Esophagus muscularis mucosa (tissue), 4 donors: ENCODE data around the gene TRIM28. TPM values are rescaled to one million over a fixed set of nuclear protein-coding genes. Genes with fewer than 3 reads are reported as not detected.

Source experiments
- DNase-seq: peaks from one replicate; pipeline ENCODE4 v3.0.0-alpha.2; 2017; ENCODE audit errors: extremely low spot score
- H3K27ac ChIP-seq, 4 donors: fragments of 200-600 bp; sonication (generic); replicated peaks in 1 of 4; 1 replicate in 3 of 4; 2 replicates in 1 of 4; pipeline ENCODE4 v1.5.1; 2016 to 2019; ENCODE audit warnings: mild to moderate bottlenecking in 1 of 4
- H3K27me3 ChIP-seq, 4 donors: fragments of 200-600 bp; sonication (generic); one replicate each; pipeline versions ENCODE4 v1.5.1 to v1.6.0; 2016 to 2019
- H3K36me3 ChIP-seq, 4 donors: fragments of 200-600 bp; sonication (generic); one replicate each; pipeline ENCODE4 v1.5.1; 2016 to 2019
- H3K4me1 ChIP-seq, 4 donors: fragments of 200-600 bp; sonication (generic); one replicate each; pipeline ENCODE4 v1.5.1; 2016 to 2019
- H3K4me3 ChIP-seq, 4 donors: fragments of 200-600 bp; sonication (generic); 1 replicate in 2 of 4; 2 replicates in 2 of 4; pipeline ENCODE4 v1.5.1; 2016 to 2019; ENCODE audit warnings: mild to moderate bottlenecking in 4 of 4, moderate library complexity in 1 of 4
- H3K9me3 ChIP-seq, 4 donors: fragments of 200-600 bp; sonication (generic); 1 replicate in 3 of 4; 2 replicates in 1 of 4; pipeline ENCODE4 v1.5.1; 2016 to 2019
- EP300 ChIP-seq: sonication (generic); formaldehyde crosslinking; IDR thresholded peaks from one replicate; pipeline ENCODE4 v1.6.1; 2017; ENCODE audit warnings: antibody characterized with exemption
- POLR2A ChIP-seq: fragments of 450-650 bp; IDR thresholded peaks from one replicate; pipeline ENCODE4 v1.6.1; 2017; ENCODE audit warnings: antibody characterized with exemption, moderate library complexity, mild to moderate bottlenecking, low read depth
- POLR2AphosphoS5 ChIP-seq, 2 donors: sonication (generic); formaldehyde crosslinking; IDR thresholded peaks; one replicate each; pipeline ENCODE4 v1.6.1; 2017; ENCODE audit warnings: antibody characterized with exemption in 2 of 2
- WGBS: methylation state at CpG from one replicate; pipeline ENCODE4 v1.1.5; 2018; 5-methylcytosine and 5-hydroxymethylcytosine counted together
- intact Hi-C: fragments of 100-400 bp; cut with DNase I; formaldehyde crosslinking; loops from one replicate; pipeline ENCODE4 v1.15.1; 2023
- total RNA-seq, 4 donors: library from RNA; depleted of rRNA; stranded (reverse); fragments of >200 nt; gene quantifications; one replicate each; pipeline versions ENCODE4 v1.1.0 to v1.2.1, GENCODE V29; 2016
- TF ChIP-seq, protein P1 (sequence below), 3 experiments: fragments of 200-600 bp in 2 of 3; fragments of 450-650 bp in 1 of 3; sonication (generic) in 2 of 3; IDR thresholded peaks; one replicate each; pipeline ENCODE4 v1.5.1; 2017 to 2019; ENCODE audit warnings: antibody characterized with exemption in 3 of 3, mild to moderate bottlenecking in 2 of 3, moderate library complexity in 1 of 3

Gene TRIM28
- total RNA-seq, 4 donors from 2014 or later: 152 to 319 (median 264) TPM

- TF ChIP-seq EP300 (no peak), POLR2AphosphoS5 (IDR thresholded peaks at IDR 0.05) (no peak), POLR2A (no peak)
- TF ChIP-seq, protein P1, sequence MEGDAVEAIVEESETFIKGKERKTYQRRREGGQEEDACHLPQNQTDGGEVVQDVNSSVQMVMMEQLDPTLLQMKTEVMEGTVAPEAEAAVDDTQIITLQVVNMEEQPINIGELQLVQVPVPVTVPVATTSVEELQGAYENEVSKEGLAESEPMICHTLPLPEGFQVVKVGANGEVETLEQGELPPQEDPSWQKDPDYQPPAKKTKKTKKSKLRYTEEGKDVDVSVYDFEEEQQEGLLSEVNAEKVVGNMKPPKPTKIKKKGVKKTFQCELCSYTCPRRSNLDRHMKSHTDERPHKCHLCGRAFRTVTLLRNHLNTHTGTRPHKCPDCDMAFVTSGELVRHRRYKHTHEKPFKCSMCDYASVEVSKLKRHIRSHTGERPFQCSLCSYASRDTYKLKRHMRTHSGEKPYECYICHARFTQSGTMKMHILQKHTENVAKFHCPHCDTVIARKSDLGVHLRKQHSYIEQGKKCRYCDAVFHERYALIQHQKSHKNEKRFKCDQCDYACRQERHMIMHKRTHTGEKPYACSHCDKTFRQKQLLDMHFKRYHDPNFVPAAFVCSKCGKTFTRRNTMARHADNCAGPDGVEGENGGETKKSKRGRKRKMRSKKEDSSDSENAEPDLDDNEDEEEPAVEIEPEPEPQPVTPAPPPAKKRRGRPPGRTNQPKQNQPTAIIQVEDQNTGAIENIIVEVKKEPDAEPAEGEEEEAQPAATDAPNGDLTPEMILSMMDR (IDR thresholded peaks at IDR 0.05): no peak
- DNase-seq: no peak
- H3K36me3 ChIP-seq: peaks cover 57 to 82% (median 74%) of the 10 kb centered on the region in 4 donors
- no peaks in the 10 kb centered on the region for H3K27me3 ChIP-seq
- H3K4me3 ChIP-seq: no peak overlapping the region
- no peaks in the 10 kb centered on the region for H3K9me3 ChIP-seq
- WGBS: 87% methylated on average over 16 of the region's 20 CpGs
- no peak overlapping the region for H3K27ac ChIP-seq
- intact Hi-C loops: no loop called here
- H3K4me1 ChIP-seq: peaks cover 31 to 55% (median 43%) of the 10 kb centered on the region in 4 donors
Measured at GRCh38 chr19:58548859-58549663, 5.2 kb downstream of the TRIM28 start.

- 92% methylated on average over 11 of the region's 11 CpGs for WGBS
- Histone ChIP-seq H3K9me3 (no peaks in the 10 kb centered on the region), H3K4me1 (peaks cover 35 to 59% (median 47%) of the 10 kb centered on the region in 4 donors), H3K27ac (no peak overlapping the region), H3K4me3 (no peak overlapping the region), H3K27me3 (no peaks in the 10 kb centered on the region), H3K36me3 (peaks cover 57 to 82% (median 74%) of the 10 kb centered on the region in 4 donors)
- TF ChIP-seq POLR2AphosphoS5 (IDR thresholded peaks at IDR 0.05) (no peak), POLR2A (no peak), EP300 (no peak)
- TF ChIP-seq, protein P1 (IDR thresholded peaks at IDR 0.05): no peak
- DNase-seq: no peak
- intact Hi-C loops: no loop called here
Measured at GRCh38 chr19:58549664-58550361, 5.9 kb downstream of the TRIM28 start.

- Histone ChIP-seq H3K4me3 (no peak overlapping the region), H3K4me1 (peaks cover 34 to 57% (median 45%) of the 10 kb centered on the region in 4 donors), H3K27ac (no peak overlapping the region), H3K36me3 (peaks cover 57 to 80% (median 75%) of the 10 kb centered on the region in 4 donors), H3K27me3 (no peaks in the 10 kb centered on the region), H3K9me3 (no peaks in the 10 kb centered on the region)
- TF ChIP-seq, protein P1 (IDR thresholded peaks at IDR 0.05): no peak
- TF ChIP-seq POLR2A: no peak
- no peak for DNase-seq
- intact Hi-C loops: no loop called here
- 86% methylated on average over 8 of the region's 13 CpGs for WGBS
Measured at GRCh38 chr19:58550362-58551122, 6.7 kb downstream of the TRIM28 start.

DNA sequence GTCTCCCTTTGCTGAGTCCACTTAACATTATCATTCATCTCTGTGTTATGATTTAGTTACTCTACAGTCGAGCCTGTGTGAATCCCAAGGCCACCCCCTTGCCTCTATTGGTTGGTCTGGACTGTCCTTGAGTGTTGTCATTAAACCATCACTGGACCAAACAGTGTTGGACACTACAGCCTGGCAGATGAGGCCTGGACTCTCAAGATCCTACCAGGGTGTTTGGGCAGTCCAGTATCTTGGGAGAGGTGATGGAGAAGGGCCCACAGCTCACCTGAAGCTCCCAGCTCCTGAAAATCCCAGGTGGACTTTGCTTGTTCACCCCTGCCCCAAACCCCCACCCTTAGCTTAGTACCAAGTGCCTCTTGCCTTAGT lies 7.2 kb downstream of the TRIM28 start:
- intact Hi-C loops: no loop called here
- Histone ChIP-seq H3K36me3 (peaks cover 61 to 82% (median 77%) of the 10 kb centered on the region in 4 donors), H3K4me1 (peaks cover 34 to 57% (median 45%) of the 10 kb centered on the region in 4 donors), H3K27me3 (no peaks in the 10 kb centered on the region), H3K9me3 (no peaks in the 10 kb centered on the region), H3K4me3 (no peak overlapping the region), H3K27ac (no peak overlapping the region)
- TF ChIP-seq POLR2AphosphoS5 (IDR thresholded peaks at IDR 0.05) (no peak), EP300 (no peak), POLR2A (no peak)
- TF ChIP-seq, protein P1 (IDR thresholded peaks at IDR 0.05): no peak
- WGBS: 20% methylated on average over 1 of the region's 1 CpG
- DNase-seq: no peak
